22Rv1 (cell line): ENCODE data around the gene ACOX2.

Experiments
- ZFX ChIP-seq: fragments of 450-650 bp; IDR thresholded peaks from 2 replicates; pipeline ENCODE4 v1.6.1; 2017; ENCODE audit warnings: antibody characterized with exemption, borderline replicate concordance
- TF ChIP-seq, protein P1 (sequence below): fragments of 450-650 bp; IDR thresholded peaks from 2 replicates; pipeline ENCODE4 v1.5.1; 2017; ENCODE audit warnings: mild to moderate bottlenecking

GRCh38 chr3:58585005-58585786 is 48.2 kb upstream of the ACOX2 start:
- TF ChIP-seq, protein P1, sequence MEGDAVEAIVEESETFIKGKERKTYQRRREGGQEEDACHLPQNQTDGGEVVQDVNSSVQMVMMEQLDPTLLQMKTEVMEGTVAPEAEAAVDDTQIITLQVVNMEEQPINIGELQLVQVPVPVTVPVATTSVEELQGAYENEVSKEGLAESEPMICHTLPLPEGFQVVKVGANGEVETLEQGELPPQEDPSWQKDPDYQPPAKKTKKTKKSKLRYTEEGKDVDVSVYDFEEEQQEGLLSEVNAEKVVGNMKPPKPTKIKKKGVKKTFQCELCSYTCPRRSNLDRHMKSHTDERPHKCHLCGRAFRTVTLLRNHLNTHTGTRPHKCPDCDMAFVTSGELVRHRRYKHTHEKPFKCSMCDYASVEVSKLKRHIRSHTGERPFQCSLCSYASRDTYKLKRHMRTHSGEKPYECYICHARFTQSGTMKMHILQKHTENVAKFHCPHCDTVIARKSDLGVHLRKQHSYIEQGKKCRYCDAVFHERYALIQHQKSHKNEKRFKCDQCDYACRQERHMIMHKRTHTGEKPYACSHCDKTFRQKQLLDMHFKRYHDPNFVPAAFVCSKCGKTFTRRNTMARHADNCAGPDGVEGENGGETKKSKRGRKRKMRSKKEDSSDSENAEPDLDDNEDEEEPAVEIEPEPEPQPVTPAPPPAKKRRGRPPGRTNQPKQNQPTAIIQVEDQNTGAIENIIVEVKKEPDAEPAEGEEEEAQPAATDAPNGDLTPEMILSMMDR, result peak; percentile 81
- no peak for TF ChIP-seq ZFX
